HEK293 (cell line): ENCODE data around the gene LYL1.

Experiments
- FEZF1 ChIP-seq: fragments of 450-650 bp; formaldehyde crosslinking; IDR thresholded peaks from 2 replicates; pipeline ENCODE4 v1.5.1; 2016; ENCODE audit warnings: missing biosample characterization, missing genetic modification characterization
- ZNF19 ChIP-seq: fragments of 450-650 bp; formaldehyde crosslinking; IDR thresholded peaks from 2 replicates; pipeline ENCODE4; 2016; ENCODE audit warnings: missing biosample characterization, missing genetic modification characterization, low read depth
- ZNF2 ChIP-seq: fragments of 450-650 bp; formaldehyde crosslinking; IDR thresholded peaks from 2 replicates; pipeline ENCODE4 v1.5.1; 2016; ENCODE audit warnings: missing biosample characterization, missing genetic modification characterization
- ZNF221 ChIP-seq: fragments of 450-650 bp; formaldehyde crosslinking; IDR thresholded peaks from 2 replicates; pipeline ENCODE4 v1.5.1; 2017; ENCODE audit warnings: missing biosample characterization, missing genetic modification characterization, borderline replicate concordance
- ZNF341 ChIP-seq: fragments of 450-650 bp; formaldehyde crosslinking; IDR thresholded peaks from 2 replicates; pipeline ENCODE4; 2016; ENCODE audit warnings: low read depth, missing biosample characterization, missing genetic modification characterization
- ZNF366 ChIP-seq: fragments of 450-650 bp; formaldehyde crosslinking; conservative IDR thresholded peaks from 2 replicates; pipeline ENCODE4 v1.5.1; 2016; ENCODE audit warnings: missing biosample characterization, missing genetic modification characterization
- ZNF521 ChIP-seq: fragments of 450-650 bp; formaldehyde crosslinking; IDR thresholded peaks from 2 replicates; pipeline ENCODE4 v1.5.1; 2017; ENCODE audit warnings: missing biosample characterization, mild to moderate bottlenecking, missing genetic modification characterization
- ZNF707 ChIP-seq: fragments of 450-650 bp; formaldehyde crosslinking; IDR thresholded peaks from 2 replicates; pipeline ENCODE4 v1.5.1; 2016; ENCODE audit warnings: missing biosample characterization, missing genetic modification characterization
- ZNF76 ChIP-seq: fragments of 450-650 bp; formaldehyde crosslinking; IDR thresholded peaks from 2 replicates; pipeline ENCODE4; 2016; ENCODE audit warnings: low read depth, missing biosample characterization, missing genetic modification characterization, borderline replicate concordance
- ZNF776 ChIP-seq: fragments of 450-650 bp; formaldehyde crosslinking; IDR thresholded peaks from 2 replicates; pipeline ENCODE4 v1.5.0; 2017; ENCODE audit warnings: missing biosample characterization, missing genetic modification characterization, borderline replicate concordance
- TF ChIP-seq, protein P1 (sequence below): fragments of 450-650 bp; formaldehyde crosslinking; IDR thresholded peaks from 2 replicates; pipeline ENCODE4 v1.5.1; 2016; ENCODE audit warnings: missing biosample characterization, missing genetic modification characterization
- TF ChIP-seq, protein P2 (sequence below): fragments of 450-650 bp; formaldehyde crosslinking; IDR thresholded peaks from 2 replicates; pipeline ENCODE4 v1.5.1; 2016; ENCODE audit warnings: missing biosample characterization, missing genetic modification characterization
- TF ChIP-seq, protein P3 (sequence below): fragments of 450-650 bp; formaldehyde crosslinking; IDR thresholded peaks from 2 replicates; pipeline ENCODE4 v1.5.1; 2016; ENCODE audit warnings: missing biosample characterization, missing genetic modification characterization
- TF ChIP-seq, protein P4 (sequence below): fragments of 450-650 bp; formaldehyde crosslinking; IDR thresholded peaks from 2 replicates; pipeline ENCODE4 v1.5.1; 2016; ENCODE audit warnings: missing biosample characterization, missing genetic modification characterization
- TF ChIP-seq, protein P5 (sequence below): fragments of 450-650 bp; formaldehyde crosslinking; IDR thresholded peaks from 2 replicates; pipeline ENCODE4 v1.5.1; 2016; ENCODE audit warnings: missing biosample characterization, missing genetic modification characterization, borderline replicate concordance
- TF ChIP-seq, protein P6 (sequence below): fragments of 450-650 bp; formaldehyde crosslinking; IDR thresholded peaks from 2 replicates; pipeline ENCODE4 v1.5.1; 2016; ENCODE audit warnings: missing biosample characterization, missing genetic modification characterization, low read depth
- TF ChIP-seq, protein P7 (sequence below): fragments of 450-650 bp; formaldehyde crosslinking; IDR thresholded peaks from 2 replicates; pipeline ENCODE4 v1.5.1; 2017; ENCODE audit warnings: missing biosample characterization, missing genetic modification characterization
- TF ChIP-seq, protein P8 (sequence below): fragments of 450-650 bp; formaldehyde crosslinking; IDR thresholded peaks from 2 replicates; pipeline ENCODE4 v1.5.1; 2016; ENCODE audit warnings: missing biosample characterization, missing genetic modification characterization

LYL1 gene

DNA sequence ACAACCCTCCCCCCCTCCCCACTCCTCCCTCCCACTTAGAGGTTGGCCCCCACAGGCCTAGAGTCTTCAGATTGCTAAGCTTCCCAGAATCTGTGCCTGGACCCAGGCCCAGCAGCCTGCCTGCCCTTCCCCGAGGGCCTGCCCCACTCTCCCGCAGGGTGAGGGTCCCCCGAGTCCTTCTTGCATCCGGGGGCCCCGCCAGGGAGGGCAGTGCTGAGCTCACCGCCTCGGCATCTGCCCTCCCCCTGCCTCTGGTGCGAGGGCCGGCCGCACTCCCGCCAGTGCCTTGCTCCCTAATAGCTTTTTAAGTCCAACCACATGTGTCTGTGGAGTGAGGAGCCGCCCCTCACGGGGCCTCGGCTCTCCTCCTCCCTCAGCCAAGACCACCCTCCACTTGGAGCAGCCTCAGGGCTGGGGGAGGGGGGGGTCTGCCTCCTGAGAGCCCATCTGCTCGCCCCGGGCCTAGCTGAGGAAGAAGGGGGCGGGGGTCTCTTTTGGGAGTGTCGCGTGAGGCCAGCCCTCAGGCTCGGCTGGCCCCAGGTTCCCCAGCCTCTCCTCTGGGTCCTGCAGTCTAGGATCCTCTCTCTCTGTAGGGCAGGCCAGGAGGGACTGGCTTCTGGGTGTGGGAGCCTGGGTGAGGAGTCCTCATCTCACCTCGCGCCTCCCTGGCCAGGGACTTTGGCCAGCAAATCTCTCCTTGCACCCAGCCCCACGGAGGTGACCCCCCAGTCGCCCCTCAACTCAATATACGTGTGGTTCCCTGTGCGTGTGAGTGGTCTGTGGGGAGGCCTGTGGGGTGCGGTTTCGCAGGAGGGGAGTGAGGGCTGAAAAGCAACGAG lies 47.2 kb downstream of the LYL1 start (continued):
- TF ChIP-seq FEZF1 (tag by site-specific recombination), result no peak
- no peak for TF ChIP-seq ZNF707 (tag by site-specific recombination)
- TF ChIP-seq, protein P1, sequence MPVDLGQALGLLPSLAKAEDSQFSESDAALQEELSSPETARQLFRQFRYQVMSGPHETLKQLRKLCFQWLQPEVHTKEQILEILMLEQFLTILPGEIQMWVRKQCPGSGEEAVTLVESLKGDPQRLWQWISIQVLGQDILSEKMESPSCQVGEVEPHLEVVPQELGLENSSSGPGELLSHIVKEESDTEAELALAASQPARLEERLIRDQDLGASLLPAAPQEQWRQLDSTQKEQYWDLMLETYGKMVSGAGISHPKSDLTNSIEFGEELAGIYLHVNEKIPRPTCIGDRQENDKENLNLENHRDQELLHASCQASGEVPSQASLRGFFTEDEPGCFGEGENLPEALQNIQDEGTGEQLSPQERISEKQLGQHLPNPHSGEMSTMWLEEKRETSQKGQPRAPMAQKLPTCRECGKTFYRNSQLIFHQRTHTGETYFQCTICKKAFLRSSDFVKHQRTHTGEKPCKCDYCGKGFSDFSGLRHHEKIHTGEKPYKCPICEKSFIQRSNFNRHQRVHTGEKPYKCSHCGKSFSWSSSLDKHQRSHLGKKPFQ, result no peak
- TF ChIP-seq ZNF2, result no peak
- TF ChIP-seq, protein P2, sequence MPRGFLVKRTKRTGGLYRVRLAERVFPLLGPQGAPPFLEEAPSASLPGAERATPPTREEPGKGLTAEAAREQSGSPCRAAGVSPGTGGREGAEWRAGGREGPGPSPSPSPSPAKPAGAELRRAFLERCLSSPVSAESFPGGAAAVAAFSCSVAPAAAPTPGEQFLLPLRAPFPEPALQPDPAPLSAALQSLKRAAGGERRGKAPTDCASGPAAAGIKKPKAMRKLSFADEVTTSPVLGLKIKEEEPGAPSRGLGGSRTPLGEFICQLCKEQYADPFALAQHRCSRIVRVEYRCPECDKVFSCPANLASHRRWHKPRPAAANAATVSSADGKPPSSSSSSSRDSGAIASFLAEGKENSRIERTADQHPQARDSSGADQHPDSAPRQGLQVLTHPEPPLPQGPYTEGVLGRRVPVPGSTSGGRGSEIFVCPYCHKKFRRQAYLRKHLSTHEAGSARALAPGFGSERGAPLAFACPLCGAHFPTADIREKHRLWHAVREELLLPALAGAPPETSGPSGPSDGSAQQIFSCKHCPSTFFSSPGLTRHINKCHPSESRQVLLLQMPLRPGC (tag by site-specific recombination), result no peak
- no peak for TF ChIP-seq ZNF76
- TF ChIP-seq, protein P3, sequence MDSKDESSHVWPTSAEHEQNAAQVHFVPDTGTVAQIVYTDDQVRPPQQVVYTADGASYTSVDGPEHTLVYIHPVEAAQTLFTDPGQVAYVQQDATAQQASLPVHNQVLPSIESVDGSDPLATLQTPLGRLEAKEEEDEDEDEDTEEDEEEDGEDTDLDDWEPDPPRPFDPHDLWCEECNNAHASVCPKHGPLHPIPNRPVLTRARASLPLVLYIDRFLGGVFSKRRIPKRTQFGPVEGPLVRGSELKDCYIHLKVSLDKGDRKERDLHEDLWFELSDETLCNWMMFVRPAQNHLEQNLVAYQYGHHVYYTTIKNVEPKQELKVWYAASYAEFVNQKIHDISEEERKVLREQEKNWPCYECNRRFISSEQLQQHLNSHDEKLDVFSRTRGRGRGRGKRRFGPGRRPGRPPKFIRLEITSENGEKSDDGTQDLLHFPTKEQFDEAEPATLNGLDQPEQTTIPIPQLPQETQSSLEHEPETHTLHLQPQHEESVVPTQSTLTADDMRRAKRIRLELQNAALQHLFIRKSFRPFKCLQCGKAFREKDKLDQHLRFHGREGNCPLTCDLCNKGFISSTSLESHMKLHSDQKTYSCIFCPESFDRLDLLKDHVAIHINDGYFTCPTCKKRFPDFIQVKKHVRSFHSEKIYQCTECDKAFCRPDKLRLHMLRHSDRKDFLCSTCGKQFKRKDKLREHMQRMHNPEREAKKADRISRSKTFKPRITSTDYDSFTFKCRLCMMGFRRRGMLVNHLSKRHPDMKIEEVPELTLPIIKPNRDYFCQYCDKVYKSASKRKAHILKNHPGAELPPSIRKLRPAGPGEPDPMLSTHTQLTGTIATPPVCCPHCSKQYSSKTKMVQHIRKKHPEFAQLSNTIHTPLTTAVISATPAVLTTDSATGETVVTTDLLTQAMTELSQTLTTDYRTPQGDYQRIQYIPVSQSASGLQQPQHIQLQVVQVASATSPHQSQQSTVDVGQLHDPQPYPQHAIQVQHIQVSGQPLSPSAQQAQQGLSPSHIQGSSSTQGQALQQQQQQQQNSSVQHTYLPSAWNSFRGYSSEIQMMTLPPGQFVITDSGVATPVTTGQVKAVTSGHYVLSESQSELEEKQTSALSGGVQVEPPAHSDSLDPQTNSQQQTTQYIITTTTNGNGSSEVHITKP, result no peak
- TF ChIP-seq, protein P4, sequence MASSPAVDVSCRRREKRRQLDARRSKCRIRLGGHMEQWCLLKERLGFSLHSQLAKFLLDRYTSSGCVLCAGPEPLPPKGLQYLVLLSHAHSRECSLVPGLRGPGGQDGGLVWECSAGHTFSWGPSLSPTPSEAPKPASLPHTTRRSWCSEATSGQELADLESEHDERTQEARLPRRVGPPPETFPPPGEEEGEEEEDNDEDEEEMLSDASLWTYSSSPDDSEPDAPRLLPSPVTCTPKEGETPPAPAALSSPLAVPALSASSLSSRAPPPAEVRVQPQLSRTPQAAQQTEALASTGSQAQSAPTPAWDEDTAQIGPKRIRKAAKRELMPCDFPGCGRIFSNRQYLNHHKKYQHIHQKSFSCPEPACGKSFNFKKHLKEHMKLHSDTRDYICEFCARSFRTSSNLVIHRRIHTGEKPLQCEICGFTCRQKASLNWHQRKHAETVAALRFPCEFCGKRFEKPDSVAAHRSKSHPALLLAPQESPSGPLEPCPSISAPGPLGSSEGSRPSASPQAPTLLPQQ (tag by site-specific recombination), result peak; percentile 9; the same call in 1 of the 2 replicates
- no peak for TF ChIP-seq ZNF341
- no peak for TF ChIP-seq ZNF19 (tag by site-specific recombination)
- TF ChIP-seq ZNF221 (tag by site-specific recombination), result no peak
- TF ChIP-seq ZNF521, result no peak
- no peak for TF ChIP-seq ZNF366
- TF ChIP-seq, protein P5, sequence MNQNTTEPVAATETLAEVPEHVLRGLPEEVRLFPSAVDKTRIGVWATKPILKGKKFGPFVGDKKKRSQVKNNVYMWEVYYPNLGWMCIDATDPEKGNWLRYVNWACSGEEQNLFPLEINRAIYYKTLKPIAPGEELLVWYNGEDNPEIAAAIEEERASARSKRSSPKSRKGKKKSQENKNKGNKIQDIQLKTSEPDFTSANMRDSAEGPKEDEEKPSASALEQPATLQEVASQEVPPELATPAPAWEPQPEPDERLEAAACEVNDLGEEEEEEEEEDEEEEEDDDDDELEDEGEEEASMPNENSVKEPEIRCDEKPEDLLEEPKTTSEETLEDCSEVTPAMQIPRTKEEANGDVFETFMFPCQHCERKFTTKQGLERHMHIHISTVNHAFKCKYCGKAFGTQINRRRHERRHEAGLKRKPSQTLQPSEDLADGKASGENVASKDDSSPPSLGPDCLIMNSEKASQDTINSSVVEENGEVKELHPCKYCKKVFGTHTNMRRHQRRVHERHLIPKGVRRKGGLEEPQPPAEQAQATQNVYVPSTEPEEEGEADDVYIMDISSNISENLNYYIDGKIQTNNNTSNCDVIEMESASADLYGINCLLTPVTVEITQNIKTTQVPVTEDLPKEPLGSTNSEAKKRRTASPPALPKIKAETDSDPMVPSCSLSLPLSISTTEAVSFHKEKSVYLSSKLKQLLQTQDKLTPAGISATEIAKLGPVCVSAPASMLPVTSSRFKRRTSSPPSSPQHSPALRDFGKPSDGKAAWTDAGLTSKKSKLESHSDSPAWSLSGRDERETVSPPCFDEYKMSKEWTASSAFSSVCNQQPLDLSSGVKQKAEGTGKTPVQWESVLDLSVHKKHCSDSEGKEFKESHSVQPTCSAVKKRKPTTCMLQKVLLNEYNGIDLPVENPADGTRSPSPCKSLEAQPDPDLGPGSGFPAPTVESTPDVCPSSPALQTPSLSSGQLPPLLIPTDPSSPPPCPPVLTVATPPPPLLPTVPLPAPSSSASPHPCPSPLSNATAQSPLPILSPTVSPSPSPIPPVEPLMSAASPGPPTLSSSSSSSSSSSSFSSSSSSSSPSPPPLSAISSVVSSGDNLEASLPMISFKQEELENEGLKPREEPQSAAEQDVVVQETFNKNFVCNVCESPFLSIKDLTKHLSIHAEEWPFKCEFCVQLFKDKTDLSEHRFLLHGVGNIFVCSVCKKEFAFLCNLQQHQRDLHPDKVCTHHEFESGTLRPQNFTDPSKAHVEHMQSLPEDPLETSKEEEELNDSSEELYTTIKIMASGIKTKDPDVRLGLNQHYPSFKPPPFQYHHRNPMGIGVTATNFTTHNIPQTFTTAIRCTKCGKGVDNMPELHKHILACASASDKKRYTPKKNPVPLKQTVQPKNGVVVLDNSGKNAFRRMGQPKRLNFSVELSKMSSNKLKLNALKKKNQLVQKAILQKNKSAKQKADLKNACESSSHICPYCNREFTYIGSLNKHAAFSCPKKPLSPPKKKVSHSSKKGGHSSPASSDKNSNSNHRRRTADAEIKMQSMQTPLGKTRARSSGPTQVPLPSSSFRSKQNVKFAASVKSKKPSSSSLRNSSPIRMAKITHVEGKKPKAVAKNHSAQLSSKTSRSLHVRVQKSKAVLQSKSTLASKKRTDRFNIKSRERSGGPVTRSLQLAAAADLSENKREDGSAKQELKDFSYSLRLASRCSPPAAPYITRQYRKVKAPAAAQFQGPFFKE, result no peak
- TF ChIP-seq, protein P6, sequence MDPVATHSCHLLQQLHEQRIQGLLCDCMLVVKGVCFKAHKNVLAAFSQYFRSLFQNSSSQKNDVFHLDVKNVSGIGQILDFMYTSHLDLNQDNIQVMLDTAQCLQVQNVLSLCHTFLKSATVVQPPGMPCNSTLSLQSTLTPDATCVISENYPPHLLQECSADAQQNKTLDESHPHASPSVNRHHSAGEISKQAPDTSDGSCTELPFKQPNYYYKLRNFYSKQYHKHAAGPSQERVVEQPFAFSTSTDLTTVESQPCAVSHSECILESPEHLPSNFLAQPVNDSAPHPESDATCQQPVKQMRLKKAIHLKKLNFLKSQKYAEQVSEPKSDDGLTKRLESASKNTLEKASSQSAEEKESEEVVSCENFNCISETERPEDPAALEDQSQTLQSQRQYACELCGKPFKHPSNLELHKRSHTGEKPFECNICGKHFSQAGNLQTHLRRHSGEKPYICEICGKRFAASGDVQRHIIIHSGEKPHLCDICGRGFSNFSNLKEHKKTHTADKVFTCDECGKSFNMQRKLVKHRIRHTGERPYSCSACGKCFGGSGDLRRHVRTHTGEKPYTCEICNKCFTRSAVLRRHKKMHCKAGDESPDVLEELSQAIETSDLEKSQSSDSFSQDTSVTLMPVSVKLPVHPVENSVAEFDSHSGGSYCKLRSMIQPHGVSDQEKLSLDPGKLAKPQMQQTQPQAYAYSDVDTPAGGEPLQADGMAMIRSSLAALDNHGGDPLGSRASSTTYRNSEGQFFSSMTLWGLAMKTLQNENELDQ (tag by site-specific recombination), result no peak
- TF ChIP-seq, protein P7, sequence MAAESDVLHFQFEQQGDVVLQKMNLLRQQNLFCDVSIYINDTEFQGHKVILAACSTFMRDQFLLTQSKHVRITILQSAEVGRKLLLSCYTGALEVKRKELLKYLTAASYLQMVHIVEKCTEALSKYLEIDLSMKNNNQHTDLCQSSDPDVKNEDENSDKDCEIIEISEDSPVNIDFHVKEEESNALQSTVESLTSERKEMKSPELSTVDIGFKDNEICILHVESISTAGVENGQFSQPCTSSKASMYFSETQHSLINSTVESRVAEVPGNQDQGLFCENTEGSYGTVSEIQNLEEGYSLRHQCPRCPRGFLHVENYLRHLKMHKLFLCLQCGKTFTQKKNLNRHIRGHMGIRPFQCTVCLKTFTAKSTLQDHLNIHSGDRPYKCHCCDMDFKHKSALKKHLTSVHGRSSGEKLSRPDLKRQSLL (tag by site-specific recombination), result no peak
- TF ChIP-seq ZNF776 (tag by site-specific recombination), result no peak
- TF ChIP-seq, protein P8, sequence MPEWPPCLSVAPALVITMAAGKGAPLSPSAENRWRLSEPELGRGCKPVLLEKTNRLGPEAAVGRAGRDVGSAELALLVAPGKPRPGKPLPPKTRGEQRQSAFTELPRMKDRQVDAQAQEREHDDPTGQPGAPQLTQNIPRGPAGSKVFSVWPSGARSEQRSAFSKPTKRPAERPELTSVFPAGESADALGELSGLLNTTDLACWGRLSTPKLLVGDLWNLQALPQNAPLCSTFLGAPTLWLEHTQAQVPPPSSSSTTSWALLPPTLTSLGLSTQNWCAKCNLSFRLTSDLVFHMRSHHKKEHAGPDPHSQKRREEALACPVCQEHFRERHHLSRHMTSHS (tag by site-specific recombination), result no peak
